Occipital lobe (tissue), 2 donors: ENCODE measurements around the gene RAPGEF6. TPM values are rescaled to one million over a fixed set of nuclear protein-coding genes. Genes with fewer than 3 reads are reported as not detected.
"Not testable (repeated sequence)": the region's sequence is repeated elsewhere in the genome, so short reads cannot be mapped to it uniquely, and the experiment has no call there.

ENCODE experiments used
- DNase-seq: peaks from one replicate; lab custom pipeline; 2025; lab: John Stamatoyannopoulos, UW
- total RNA-seq: library from RNA; depleted of rRNA; stranded (reverse); fragments of >200 nt; gene quantifications from one replicate; pipeline ENCODE4 v1.2.3, GENCODE V29; 2014

The RAPGEF6 gene
- total RNA-seq, 1 donor from 2014 or later = 66.1 TPM

DNA sequence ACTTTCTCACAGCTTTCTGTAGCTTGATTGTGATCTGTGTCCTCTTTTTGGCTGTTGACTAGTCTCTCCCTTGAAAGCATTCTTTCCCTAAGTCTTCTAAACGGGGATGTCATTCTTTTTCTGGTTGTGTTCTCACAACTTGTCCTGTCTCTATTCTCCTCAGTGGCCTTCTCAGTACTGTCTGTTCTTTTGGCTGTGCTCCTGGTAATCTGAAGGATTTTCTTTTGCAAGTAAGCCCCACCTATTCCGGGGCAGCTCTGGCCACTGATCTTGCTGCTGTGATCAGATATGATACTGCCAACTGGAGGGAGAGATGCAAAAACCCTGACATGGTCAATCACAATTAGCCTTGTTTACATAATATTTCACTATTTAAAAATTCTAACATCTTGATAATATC is 198.9 kb downstream of the RAPGEF6 start:
- no peak for DNase-seq

DNA sequence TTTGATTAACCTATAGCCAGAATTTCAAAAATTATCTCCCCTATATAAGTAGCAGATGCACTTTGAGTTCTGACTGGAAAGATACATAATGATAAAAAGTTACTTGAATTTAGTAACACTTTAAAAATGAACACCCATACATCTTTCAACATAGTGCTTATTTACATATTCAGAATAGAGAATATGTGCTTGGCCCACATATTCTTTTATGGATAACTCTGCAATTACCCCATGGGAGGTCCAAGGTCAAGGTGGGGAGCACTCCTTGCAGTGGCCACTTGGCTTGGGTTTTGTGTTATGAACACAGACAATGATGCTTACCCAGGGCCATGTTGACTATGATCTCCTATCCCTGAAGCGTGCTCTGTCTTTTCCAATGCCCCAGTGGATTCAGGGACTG is 201.9 kb downstream of the RAPGEF6 start:
- no peak for DNase-seq

DNA sequence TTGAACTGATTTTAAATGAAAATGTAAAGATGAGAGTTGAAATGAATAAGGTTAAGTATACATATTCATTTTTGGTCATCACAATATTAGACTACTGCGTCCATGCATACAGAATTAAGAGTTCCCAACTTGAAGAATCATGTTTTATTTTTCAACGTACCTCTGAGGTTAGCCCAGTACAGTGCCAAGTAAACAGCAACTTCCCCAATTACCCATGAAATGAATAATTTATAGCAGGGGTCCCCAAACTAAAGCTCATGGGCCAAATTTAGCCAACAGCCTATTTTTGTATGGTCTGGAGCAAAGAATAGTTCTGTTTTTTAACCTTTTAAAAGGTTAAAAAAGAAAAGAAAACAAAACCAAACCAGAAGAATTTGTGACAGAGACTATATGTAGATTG is 203.2 kb downstream of the RAPGEF6 start:
- no peak for DNase-seq

DNA sequence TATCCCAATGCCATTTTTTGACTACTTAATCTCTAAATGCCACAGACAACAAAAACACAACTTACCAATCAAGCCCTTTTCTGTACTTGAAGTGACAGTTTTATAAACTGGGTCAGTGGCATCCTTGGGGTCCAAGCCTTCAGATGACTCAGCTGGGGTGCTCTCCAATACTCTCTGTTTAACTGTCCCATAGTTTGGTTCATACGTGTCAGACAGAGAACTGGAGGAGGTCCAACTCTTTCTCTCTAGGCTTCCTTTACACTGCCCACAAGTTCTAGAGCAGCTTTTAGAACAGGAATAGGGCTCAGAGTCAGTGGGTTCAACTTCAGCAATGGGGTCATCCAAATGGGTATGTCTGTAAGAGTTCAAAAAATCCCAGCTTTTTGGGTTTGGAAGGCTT is 204.2 kb downstream of the RAPGEF6 start:
- no peak for DNase-seq

DNA sequence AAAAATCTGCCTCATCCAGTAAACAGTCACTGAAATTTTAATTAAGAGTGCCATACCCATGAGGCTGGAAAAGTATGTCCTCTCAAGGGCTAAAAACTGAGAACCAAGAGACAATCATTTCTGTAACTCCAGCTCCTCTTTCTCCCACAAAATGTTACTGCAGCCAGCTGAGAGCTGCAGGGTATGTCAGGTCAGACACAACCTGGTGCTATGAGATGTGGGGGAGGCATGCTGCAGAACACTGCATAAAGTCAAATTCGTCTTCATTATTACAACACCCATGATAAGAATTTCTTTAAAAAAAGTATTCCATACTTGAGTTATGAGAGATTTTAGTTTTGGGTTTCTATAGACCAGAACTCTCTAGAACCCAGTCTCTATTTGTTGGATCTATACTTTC is 209.0 kb downstream of the RAPGEF6 start:
- DNase-seq = no peak

DNA sequence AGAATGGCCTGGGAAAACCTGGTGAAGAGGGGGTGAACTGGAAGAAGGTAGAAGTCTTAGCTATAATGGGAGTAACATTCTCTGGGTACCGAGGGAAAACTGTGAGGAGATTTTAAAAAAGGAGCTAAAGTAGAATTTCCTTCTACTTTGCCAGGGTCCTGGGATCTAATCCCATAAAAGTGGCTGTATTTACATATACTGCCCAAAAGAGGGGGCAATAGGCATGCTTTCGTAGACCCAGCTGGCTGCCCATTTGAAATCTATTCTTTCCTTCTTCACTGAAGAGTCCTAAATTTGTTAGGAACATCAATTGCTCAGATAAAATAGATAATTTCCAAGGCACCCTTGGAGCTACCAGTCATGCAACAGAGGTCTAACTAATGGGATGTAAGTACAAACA is 212.0 kb downstream of the RAPGEF6 start:
- DNase-seq = no peak

DNA sequence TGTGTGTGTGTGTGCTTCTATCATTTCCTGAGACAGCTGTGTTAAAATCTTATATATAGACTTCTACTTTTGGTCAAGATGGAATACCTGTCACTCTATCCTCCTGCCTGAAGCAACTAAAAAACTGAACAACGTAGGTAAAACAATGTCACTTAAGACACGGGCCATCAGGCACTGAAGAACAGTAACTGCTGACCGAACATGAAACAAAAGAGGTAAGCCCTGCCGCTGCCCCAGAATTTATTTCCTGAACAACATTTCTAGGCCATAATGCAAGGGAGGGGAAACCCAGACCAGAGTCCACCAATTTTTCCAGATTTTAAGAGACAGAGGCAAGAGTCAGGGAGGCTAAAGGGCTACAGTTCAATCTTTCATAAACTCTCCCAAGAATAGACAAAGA is 215.2 kb downstream of the RAPGEF6 start:
- DNase-seq = no peak

DNA sequence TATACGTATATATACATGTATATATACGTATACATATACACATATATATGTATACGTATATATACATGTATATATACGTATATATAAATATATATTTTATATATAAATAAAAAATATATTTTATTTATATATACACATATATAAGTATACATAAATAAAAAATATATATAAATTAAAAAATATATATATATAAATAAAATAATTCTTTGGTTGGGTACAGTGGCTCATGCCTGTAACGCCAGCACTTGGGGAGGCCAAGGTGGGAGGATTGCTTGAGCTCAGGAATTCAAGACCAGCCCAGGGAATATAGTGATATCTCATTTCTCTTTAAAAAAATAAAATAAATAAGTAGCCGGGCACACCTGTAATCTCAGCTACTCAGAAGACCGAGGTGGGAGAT is 216.2 kb downstream of the RAPGEF6 start:
- DNase-seq = no peak

DNA sequence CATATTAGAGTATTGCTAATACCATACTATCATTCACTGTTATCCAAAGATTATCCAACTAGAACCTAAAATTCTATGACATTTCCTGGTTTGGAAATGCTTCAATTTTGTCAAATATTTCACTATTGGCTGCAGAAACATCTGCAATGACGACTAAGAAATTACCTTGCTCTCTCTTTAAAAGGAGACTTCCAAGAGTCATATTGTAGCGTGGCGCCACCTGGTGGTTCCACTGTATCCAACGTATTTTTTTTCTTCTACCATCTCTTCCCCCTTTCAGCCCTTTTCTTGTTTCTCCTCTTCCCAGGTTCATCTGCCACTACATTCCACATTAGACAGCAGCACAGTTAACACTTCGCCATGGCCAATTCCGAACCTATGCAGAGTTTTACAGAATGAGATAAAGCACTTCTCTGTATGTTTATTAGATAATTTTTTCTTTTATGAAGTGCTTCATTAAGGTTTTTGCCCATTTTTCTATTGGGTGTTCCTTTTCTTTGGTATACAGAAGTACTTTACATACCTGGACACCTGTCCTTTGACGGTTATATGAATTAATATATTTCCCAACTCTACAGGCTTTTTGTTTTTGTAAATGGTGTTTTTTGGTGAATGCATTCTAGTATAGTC is 217.7 kb downstream of the RAPGEF6 start:
- DNase-seq = peak; percentile 44

DNA sequence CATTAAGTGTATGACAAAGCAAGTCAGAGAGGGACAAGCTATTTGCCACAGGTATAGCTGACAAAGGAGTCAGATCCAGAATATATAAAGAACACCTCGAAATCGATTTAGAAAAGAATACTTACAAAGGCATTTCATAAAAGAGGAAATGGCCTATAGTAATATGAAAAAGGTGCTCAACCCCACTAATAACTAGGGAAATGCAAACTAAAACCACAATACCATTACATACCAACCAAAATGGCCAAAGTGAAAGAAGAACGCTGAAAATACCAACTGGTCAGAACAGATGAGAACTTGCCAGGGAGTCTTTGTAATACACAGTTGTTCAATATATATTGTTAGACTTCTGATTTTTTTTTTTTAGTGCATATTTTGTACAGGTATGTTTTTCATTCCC is 218.3 kb downstream of the RAPGEF6 start:
- DNase-seq = no peak

DNA sequence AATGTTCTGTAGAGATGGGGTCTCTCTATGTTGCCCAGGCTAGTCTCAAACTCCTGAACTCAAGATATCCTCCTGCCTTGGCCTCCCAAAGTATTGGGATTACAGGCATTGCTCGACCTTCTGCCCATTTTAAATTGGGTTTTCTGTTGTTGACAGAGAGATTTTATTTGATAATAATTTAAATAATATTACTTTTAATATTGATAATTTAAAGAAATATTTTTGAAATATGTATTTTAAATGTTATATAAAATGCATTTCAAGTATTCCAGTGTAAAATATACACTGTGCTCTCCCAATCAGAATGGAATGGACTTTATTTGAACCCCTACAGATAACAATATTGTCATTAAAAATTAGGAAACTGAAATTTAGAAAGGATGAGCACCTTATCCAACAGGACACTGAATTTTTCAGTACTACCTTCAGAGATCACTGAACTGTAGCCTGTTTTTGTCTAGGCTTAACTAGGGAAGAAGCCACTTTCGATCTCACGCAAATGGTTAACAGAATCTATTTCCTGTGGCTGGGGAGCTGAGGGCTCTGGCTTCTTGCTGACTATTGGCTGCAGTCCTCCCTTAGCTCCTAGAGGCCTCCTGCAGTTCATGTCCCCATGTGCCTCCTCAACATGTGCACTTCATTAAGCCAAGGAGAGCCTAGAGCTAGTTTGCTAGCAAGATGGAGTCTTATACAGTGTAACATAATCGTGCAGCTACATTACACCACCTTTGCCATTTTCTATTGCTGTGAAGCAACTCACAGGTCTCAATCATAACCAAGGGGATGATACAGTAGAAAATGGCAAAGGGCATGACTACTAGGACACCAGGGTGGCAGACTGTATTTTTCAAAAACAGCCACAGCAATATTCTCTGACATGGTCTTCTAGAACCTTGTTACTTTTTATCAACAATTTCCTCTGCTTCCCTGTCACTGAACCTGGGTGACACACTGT is 221.1 kb downstream of the RAPGEF6 start:
- DNase-seq = no peak

DNA sequence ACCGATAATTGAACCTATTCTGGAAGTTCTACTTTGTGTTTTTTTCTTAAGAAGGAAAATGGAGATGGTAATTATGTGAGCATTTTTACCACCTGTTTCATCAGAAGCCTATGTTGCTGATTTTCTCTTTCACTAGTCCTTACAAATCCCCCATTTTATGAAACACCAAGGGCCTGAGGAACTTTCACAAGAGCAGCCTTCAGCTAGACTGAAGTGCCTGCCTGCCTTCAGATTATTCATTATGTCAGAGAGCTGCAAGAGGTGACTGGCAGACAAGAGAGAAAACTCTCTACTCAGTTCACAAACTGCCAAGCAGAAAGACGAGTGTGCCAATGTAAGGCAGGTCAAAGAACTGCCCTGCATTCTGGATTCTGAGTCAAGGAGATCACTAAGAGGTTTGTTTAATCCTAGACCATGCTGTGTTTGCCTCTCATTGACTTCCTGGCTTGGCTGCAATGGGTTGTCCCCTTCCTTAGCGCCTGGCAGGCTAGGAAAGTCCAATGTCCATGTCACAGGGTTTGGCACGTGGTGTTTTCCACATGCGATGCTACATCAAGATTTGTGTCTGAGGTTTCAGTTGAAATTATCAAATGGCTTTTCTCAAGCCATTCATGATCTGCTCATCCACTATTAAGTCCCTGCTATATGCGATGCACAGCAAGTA is 227.9 kb downstream of the RAPGEF6 start:
- no peak for DNase-seq

DNA sequence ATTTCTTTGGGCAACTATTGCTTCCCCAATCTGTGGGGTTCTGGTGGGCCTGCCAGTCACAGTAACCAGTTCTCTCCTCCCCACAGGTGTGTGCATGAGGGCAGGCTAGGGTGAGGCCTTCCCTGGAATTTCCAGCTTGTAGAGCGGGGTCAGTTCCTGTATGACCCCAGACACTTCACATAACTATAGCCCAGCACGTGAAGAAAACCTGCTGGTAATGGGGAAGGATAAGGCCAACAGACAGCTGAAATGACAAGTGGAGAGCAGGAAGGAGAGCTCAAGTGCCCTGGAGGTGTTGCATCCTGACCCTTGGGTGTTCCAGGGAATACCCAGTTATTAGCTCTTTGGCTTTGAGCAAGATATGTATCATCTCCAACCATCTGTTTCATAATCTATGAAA is 229.0 kb downstream of the RAPGEF6 start:
- no peak for DNase-seq

DNA sequence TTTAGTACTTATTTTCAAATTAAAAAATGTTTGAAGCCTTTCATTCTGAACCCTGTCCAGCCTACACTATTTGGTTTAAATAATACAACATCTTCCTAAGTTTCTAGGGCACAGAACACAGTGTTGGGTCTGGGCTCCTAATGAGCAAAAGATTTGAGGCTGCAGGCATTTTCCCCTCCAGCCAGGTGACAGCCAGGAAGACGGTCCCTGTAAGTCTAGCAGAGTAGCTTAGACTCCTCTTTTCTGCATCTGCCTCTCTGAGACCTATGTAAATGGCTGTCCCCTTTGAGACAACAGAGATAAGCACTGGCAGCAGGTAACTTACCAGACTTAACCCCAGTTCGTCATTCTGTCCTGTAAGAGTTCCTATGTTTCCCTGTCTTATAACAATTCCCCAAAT is 229.4 kb downstream of the RAPGEF6 start:
- DNase-seq = no peak

DNA sequence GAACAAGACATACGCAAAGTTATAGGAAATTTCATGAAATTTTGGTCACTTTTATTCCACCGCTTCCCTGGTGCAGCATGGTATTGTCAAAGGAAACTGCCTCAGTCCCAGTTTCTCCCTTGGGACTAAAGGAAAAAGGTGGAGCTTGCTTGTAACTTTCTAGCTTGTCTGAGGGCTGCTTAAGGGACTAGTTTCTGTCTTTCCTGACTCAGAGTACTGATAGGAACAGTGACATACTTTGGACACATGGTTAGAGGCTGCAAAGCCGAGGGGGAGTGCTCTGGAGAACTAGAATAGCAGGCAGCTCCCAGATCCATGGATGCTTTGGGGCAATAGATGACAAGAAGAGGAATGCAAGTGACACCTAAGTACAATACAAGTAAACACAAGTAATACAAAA is 234.4 kb downstream of the RAPGEF6 start:
- no peak for DNase-seq

DNA sequence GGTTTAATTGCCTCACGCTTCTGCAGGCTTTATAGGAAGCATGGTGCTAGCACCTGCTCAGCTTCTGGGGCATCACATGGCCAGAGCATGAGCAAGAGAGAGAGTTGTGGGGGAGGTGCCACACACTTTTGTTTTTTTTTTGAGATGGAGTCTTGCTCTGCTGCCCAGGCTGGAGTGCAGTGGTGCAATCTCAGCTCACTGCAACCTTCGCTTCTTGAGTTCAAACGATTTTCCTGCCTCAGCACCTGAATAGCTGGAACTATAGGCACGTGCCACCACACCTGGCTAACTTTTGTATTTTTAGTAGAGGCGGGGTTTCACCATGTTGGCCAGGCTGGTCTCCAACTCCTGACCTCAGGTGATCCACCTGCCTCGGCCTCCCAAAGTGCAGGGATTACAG is 236.0 kb downstream of the RAPGEF6 start:
- DNase-seq = not testable (repeated sequence)

DNA sequence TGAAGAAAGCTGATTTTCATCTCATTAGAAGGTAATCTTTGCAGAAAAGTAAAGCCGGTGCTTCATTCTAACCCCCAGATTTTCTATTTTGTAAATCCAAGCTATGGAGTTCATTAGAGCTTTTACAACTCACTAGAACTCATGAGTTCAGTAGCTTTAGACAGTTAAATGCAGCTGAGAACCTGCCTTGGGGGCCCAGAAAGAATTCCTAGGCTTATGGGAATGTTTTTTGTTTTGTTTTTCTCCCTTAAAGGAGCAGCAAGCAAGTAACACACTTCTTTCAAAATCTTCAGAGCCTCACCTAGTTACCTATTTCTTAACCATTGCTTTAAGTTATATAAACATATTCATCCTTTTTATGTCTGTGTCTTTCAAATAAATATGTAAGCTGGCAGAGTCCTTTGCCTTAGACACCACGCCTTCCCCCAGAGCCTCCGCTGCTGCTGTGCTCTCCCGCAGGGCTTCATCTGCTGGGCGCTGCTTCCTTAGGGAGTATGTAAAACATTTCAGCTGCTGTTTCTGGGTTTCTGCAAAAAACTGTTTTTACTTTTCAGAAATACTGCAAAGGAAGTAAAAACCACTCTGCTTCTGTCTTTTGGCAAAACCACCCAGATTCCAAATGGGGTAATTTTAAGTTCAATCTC is 238.3 kb downstream of the RAPGEF6 start:
- DNase-seq = no peak

DNA sequence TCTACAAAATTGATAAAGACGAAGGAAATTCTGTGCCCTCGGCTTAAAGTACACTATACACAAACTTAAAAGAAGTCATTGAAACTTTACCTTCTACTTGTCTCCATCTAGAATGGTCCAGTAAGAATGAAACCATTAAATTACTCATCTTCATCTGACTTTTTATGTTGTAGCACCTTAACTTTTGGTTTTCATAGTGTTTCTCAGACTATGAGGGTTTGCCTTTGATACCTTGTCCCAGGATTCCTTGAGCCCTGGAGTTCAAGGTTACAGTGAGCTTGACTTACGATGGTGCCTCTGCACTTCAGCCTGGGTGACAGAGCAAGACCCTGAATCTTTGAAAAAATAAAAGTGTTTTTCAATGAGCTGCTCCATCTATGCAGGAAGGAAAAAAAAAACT is 239.0 kb downstream of the RAPGEF6 start:
- no peak for DNase-seq

DNA sequence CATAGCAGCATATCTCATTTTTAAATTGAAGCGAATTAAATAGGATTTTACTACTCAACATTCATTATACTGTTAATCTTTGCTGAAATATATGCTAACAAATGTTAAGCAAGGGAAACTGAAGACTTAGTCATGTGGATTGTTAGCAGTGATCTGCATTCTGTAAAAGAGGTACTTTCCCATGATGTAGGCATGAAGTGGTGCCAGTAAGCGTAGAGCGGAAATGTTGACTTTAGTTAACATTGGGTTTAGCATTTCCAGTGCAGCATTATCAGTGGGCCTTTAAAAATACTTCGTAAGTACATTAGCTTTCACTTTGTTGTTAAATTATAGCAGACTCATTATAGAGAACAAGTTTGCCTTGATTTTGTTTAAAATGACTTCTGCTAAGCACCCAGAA is 240.9 kb downstream of the RAPGEF6 start:
- DNase-seq = no peak

DNA sequence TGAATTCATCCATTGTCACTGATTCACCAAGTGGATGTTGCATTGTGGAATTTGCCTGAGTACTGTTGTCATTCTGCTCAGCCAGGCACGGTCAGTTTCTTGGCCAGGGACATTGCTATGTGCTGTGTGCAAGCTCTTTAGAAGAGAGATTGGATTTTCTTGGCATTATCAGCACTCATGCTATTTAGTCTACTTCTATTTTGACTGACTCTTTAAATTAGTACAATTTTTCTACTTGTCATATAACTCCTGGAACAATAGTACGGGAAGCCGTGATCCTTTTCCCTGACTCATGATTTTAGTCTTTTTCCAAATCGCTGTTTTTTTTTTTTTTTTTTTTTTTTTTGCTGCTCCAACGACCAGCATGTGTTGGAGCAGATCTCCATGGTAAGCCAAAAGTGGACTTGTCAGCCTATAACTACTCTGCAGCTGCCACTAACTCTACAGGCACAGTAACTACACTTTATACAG is 241.5 kb downstream of the RAPGEF6 start:
- no peak for DNase-seq

DNA sequence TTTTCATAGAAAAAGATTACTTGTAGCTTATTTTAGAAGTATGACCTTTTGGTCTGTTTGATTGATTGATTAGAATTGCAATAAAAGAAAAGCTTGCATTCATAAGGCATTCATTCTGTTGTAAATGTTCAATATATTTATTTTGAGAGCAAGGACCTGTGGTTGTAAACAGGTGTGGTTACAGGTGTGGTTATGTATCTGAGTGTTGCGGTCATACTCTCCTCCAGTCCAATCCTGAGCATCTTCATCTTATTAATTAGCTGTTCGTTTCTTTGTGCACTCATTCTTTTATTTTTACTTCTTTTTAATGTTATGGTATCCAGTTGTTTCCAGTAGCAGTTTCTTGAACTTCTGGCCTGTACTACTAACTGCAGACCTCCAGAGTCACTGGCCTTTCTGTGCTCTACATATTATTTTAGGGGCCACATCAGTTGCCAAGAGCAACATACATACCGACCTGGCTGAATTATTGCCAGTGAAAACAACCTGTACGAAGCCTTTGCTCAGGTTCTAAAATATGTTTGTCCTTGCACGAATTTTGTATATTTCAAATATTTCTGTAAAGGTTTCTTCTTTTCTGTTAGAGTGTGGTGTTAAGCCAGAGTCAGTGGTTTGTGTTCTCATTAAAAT is 242.4 kb downstream of the RAPGEF6 start:
- DNase-seq = no peak
